ENCODE results near the gene NACC2. TPM values are rescaled to one million over a fixed set of nuclear protein-coding genes. Genes with fewer than 3 reads are reported as not detected.

NACC2 gene
- total RNA-seq, 1 donor from 2014 or later: 1.6 TPM

DNA sequence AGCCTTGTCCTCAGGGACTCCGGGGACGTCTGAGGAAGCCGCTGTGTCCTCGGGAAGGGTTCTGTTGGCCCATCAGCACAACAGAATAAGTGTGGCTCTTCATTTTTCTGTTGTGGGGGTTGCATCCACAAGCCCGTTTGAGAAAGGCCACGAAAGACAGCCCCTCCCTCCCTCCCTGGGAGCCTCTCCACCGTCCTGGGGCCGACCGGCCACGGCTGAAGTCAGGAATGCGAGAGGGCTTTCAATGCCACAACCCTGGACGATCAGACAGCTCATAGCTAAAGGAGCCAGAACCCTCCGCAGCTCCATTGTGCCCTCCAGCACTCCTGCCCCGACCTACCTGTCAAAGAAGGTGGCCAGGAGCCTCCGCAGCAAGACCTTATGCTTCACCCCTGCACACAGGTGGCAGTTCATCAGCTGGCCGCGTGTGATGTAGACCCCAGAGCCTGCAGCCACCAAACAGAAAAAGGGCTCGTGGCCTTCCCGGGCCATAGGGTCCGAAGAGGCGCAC is 81.5 kb downstream of the NACC2 start:
- intact Hi-C loops (cut with micrococcal nuclease): no loop called here

DNA sequence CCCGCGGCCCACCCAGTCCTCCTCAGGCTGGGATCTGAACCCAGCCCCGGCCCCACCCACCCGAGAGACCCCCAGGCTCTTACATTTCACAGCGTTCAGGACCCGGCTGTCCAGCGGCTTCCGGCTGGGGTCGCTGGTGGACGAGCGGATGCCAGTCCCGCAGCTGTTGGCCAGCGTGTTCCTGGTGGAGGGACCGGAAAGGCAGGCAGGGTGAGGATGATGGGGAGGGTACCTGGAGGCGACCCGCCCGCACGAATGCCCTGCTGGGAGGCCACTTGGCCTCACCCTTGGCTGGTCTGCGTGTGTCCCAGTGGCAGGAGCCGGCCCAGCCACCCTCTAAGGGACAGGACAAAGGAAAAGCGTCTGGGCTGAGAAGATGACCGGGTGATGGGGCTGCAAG is 82.0 kb downstream of the NACC2 start:
- H3K9me3 Mint-ChIP-seq: no peaks in the 10 kb centered on the region
- CTCF ChIA-PET: no interaction called here

More for the DNA sequence above, 81.5 kb downstream of the NACC2 start:
- POLR2A ChIA-PET: no interaction called here
- ATAC-seq (ENCODE audit: low read depth) (no peak), DNase-seq (no peak)
- Mint-ChIP-seq H3K27me3 (peaks cover 2% of the 10 kb centered on the region), H3K4me1 (no peaks in the 10 kb centered on the region), H3K27ac (no peak overlapping the region), H3K36me3 (ENCODE audit: low read depth) (no peaks in the 10 kb centered on the region), H3K9me3 (no peaks in the 10 kb centered on the region), H3K4me3 (no peak overlapping the region)
- TF ChIP-seq CTCF (IDR thresholded peaks at IDR 0.05): no peak
- CTCF ChIA-PET: no interaction called here

GRCh38 chr9:136012651-136013050 is 82.4 kb downstream of the NACC2 start:
- DNase-seq (no peak), ATAC-seq (ENCODE audit: low read depth) (no peak)
- H3K36me3 Mint-ChIP-seq (ENCODE audit: low read depth): no peaks in the 10 kb centered on the region
- H3K27me3 Mint-ChIP-seq: peaks cover 2% of the 10 kb centered on the region
- TF ChIP-seq CTCF (IDR thresholded peaks at IDR 0.05): no peak
- no peak overlapping the region for H3K4me3 Mint-ChIP-seq
- H3K9me3 Mint-ChIP-seq: no peaks in the 10 kb centered on the region
- H3K27ac Mint-ChIP-seq: no peak overlapping the region
- ChIA-PET CTCF (no interaction called here), POLR2A (no interaction called here)
- intact Hi-C loops (cut with micrococcal nuclease): no loop called here
- H3K4me1 Mint-ChIP-seq: no peaks in the 10 kb centered on the region

More for the DNA sequence above, 82.0 kb downstream of the NACC2 start:
- TF ChIP-seq CTCF (IDR thresholded peaks at IDR 0.05): no peak
- Mint-ChIP-seq H3K36me3 (ENCODE audit: low read depth) (no peaks in the 10 kb centered on the region), H3K4me3 (no peak overlapping the region), H3K4me1 (no peaks in the 10 kb centered on the region), H3K27me3 (peaks cover 2% of the 10 kb centered on the region), H3K27ac (no peak overlapping the region)
- DNase-seq: no peak
- intact Hi-C loops (cut with micrococcal nuclease): no loop called here
- ATAC-seq (ENCODE audit: low read depth): no peak
- POLR2A ChIA-PET: no interaction called here

GRCh38 chr9:136011703-136012496 is 83.2 kb downstream of the NACC2 start:
- no peaks in the 10 kb centered on the region for H3K9me3 Mint-ChIP-seq
- TF ChIP-seq CTCF (IDR thresholded peaks at IDR 0.05): no peak
- CTCF ChIA-PET: no interaction called here
- no peaks in the 10 kb centered on the region for H3K36me3 Mint-ChIP-seq (ENCODE audit: low read depth)
- DNase-seq (no peak), ATAC-seq (ENCODE audit: low read depth) (no peak)
- intact Hi-C loops (cut with micrococcal nuclease): no loop called here
- H3K4me1 Mint-ChIP-seq: no peaks in the 10 kb centered on the region
- no peak overlapping the region for H3K4me3 Mint-ChIP-seq
- no peak overlapping the region for H3K27ac Mint-ChIP-seq
- H3K27me3 Mint-ChIP-seq: peaks cover 2% of the 10 kb centered on the region
- POLR2A ChIA-PET: no interaction called here

DNA sequence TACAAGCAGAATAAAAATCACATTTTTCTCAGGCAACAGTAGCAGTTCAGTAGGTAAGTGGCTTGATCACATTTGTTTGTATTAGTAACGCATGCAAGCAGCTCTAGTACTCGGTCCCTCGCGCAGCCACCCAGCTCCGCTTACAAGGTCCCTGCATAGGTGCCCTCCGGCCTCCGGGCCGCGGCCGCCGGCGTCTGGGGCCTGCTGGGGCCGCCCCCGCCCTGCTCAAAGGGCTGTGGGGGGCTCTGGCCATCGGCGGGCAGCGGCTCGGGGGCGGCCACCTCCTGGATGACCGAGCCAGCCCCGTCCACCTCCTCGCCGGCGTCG is 83.8 kb downstream of the NACC2 start:
- POLR2A ChIA-PET: no interaction called here
- ATAC-seq (ENCODE audit: low read depth) (no peak), DNase-seq (no peak)
- H3K27ac Mint-ChIP-seq: no peak overlapping the region
- no peak for TF ChIP-seq CTCF (IDR thresholded peaks at IDR 0.05)
- no peaks in the 10 kb centered on the region for H3K36me3 Mint-ChIP-seq (ENCODE audit: low read depth)
- H3K27me3 Mint-ChIP-seq: peaks cover 2% of the 10 kb centered on the region
- no peaks in the 10 kb centered on the region for H3K4me1 Mint-ChIP-seq
- CTCF ChIA-PET: no interaction called here
- no peaks in the 10 kb centered on the region for H3K9me3 Mint-ChIP-seq
- H3K4me3 Mint-ChIP-seq: no peak overlapping the region
- intact Hi-C loops (cut with micrococcal nuclease): no loop called here
